ENCODE data around the gene ATP8A2.

ATP8A2 gene

GRCh38 chr13:25765266-25765665, 393.5 kb downstream of the ATP8A2 start:
- in situ Hi-C loops (cut with MboI; ENCODE audit: low sequenced_read_pairs, unreplicated experiment), result no loop called here
- no peak for DNase-seq (ENCODE audit: low spot score)
- no peak for TF ChIP-seq CTCF (IDR thresholded peaks at IDR 0.05; ENCODE audit: borderline replicate concordance, control extremely low read depth, extremely low read depth, insufficient read depth, missing control alignments)

GRCh38 chr13:25766576-25766975, 394.8 kb downstream of the ATP8A2 start:
- in situ Hi-C loops (cut with MboI; ENCODE audit: low sequenced_read_pairs, unreplicated experiment), result no loop called here
- no peak for TF ChIP-seq CTCF (IDR thresholded peaks at IDR 0.05; ENCODE audit: borderline replicate concordance, control extremely low read depth, extremely low read depth, insufficient read depth, missing control alignments)
- no peak for DNase-seq (ENCODE audit: low spot score)

DNA sequence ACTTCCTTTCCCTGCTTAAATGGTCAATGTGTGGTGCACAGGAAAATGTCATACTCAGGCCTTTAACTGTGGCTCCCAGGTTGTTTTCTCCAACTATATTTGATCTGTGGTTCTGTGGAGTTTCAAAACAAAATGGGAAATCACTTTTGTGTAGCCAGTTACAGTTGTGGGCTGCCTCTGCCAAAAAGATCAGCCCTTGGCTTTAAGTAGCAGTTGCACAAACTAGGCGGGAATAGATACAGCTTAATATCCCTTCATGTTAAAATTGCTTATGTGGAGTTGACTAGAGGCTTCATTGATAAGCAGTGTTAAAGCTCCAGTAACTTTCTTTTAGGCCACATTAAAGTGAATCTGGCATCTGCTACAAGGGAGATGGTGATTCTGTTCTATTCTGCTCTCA, 395.2 kb downstream of the ATP8A2 start:
- no peak for DNase-seq (ENCODE audit: low spot score)
- no peak for TF ChIP-seq CTCF (IDR thresholded peaks at IDR 0.05; ENCODE audit: borderline replicate concordance, control extremely low read depth, extremely low read depth, insufficient read depth, missing control alignments)
- in situ Hi-C loops (cut with MboI; ENCODE audit: low sequenced_read_pairs, unreplicated experiment), result no loop called here

GRCh38 chr13:25768376-25768775, 396.6 kb downstream of the ATP8A2 start:
- in situ Hi-C loops (cut with MboI; ENCODE audit: low sequenced_read_pairs, unreplicated experiment), result no loop called here
- no peak for DNase-seq (ENCODE audit: low spot score)
- no peak for TF ChIP-seq CTCF (IDR thresholded peaks at IDR 0.05; ENCODE audit: borderline replicate concordance, control extremely low read depth, extremely low read depth, insufficient read depth, missing control alignments)

GRCh38 chr13:25768838-25769237, 397.1 kb downstream of the ATP8A2 start:
- DNase-seq (ENCODE audit: low spot score), result no peak
- in situ Hi-C loops (cut with MboI; ENCODE audit: low sequenced_read_pairs, unreplicated experiment), result no loop called here
- no peak for TF ChIP-seq CTCF (IDR thresholded peaks at IDR 0.05; ENCODE audit: borderline replicate concordance, control extremely low read depth, extremely low read depth, insufficient read depth, missing control alignments)

DNA sequence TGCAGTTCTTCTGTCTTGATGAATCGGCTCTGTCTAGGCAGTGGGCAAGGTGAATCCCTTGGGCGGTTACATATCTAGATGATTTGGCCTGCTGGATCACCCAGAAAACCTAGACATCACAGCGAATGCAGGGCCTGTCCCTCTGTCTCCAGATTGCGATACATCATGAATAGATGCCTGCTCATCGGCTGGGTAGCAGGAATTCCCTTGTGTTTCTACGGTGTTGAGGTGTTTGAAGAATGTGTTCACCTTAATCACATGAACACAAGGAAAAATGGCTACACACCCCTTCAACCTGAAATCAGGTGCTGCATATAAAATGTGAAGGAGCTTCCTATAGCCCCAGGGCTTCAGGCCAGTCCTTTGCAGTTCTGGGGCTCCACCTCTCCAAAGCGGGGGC, 398.8 kb downstream of the ATP8A2 start:
- in situ Hi-C loops (cut with MboI; ENCODE audit: low sequenced_read_pairs, unreplicated experiment), result no loop called here

More for the DNA sequence above, 398.8 kb downstream of the ATP8A2 start:
- no peak for TF ChIP-seq CTCF (IDR thresholded peaks at IDR 0.05; ENCODE audit: borderline replicate concordance, control extremely low read depth, extremely low read depth, insufficient read depth, missing control alignments)
- no peak for DNase-seq (ENCODE audit: low spot score)
